Measurements from ENCODE around the gene RXFP4. TPM values are rescaled to one million over a fixed set of nuclear protein-coding genes. Genes with fewer than 3 reads are reported as not detected.

The RXFP4 gene
- total RNA-seq, 1 experiment from 2014 or later, result not detected

GRCh38 chr1:155951753-155952504 is 10.5 kb downstream of the RXFP4 start:
- no peak overlapping the region for H4K5ac ChIP-seq (ENCODE audit: insufficient read length, low read depth, low read length)
- Mint-ChIP-seq H3K27me3 (ENCODE audit: low read depth) (no peaks in the 10 kb centered on the region), H3K9me3 (no peaks in the 10 kb centered on the region), H3K4me3 (no peak overlapping the region), H3K4me1 (peaks cover 1 to 3% of the 10 kb centered on the region in 2 experiments), H3K36me3 (ENCODE audit: insufficient read depth in 1 of 3, low read depth in 3 of 3) (peaks cover 41 to 91% (median 78%) of the 10 kb centered on the region in 3 experiments; a peak in 6 of 7 replicates), H3K27ac (no peak overlapping the region; a peak in 1 of 7 replicates)
- H3T11ph ChIP-seq (ENCODE audit: low read length), result no peak overlapping the region
- H2AK5ac ChIP-seq (ENCODE audit: insufficient read length, low read length), result no peak overlapping the region
- no peaks in the 10 kb centered on the region for H3K27me3 ChIP-seq (ENCODE audit: insufficient read depth, low read length)
- no peak overlapping the region for H3K56ac ChIP-seq (ENCODE audit: insufficient read length, low read depth, low read length)
- no peak overlapping the region for H3K14ac ChIP-seq (ENCODE audit: insufficient read depth, low read length)
- H2BK20ac ChIP-seq (ENCODE audit: low read depth, low read length, poor library complexity, severe bottlenecking), result no peak overlapping the region
- H3K9ac ChIP-seq (ENCODE audit: extremely low read depth, insufficient read length, low read length), result no peak overlapping the region
- no peak overlapping the region for H2BK15ac ChIP-seq (ENCODE audit: low read depth, low read length)
- H3K18ac ChIP-seq (ENCODE audit: insufficient read length, low read depth, low read length), result no peak overlapping the region
- H3K79me1 ChIP-seq (ENCODE audit: insufficient read depth, low read depth, low read length, poor library complexity, severe bottlenecking), result no peaks in the 10 kb centered on the region
- no peak overlapping the region for H3K4ac ChIP-seq (ENCODE audit: low read depth, low read length)
- H3K4me2 ChIP-seq (ENCODE audit: insufficient read depth, insufficient read length, low read length), result no peak overlapping the region
- no peaks in the 10 kb centered on the region for H3K9me3 ChIP-seq (ENCODE audit: control insufficient read depth, low read depth, low read length)
- no peak for TF ChIP-seq CTCF (conservative IDR thresholded peaks at IDR 0.05)
- H3K23ac ChIP-seq (ENCODE audit: insufficient read length, low read depth, low read length), result no peak overlapping the region
- no CpG with 5 or more reads among the region's 6 CpGs for WGBS (ENCODE audit: extremely low coverage, insufficient read length, low lambda C conversion rate)
- H4K20me1 ChIP-seq (ENCODE audit: control insufficient read depth, insufficient read depth, insufficient read length), result no peaks in the 10 kb centered on the region
- H3K27ac ChIP-seq (ENCODE audit: insufficient read length, low read depth, low read length), result no peak overlapping the region
- H2BK120ac ChIP-seq (ENCODE audit: low read depth, low read length, poor library complexity, severe bottlenecking), result no peak overlapping the region
- no peak overlapping the region for H2BK12ac ChIP-seq (ENCODE audit: insufficient read length, low read depth, low read length)
- H3K79me2 ChIP-seq (ENCODE audit: insufficient read depth, low read length), result no peaks in the 10 kb centered on the region
- no peaks in the 10 kb centered on the region for H3K23me2 ChIP-seq (ENCODE audit: insufficient read length, low read depth, low read length, poor library complexity, severe bottlenecking)
- H3K4me1 ChIP-seq (ENCODE audit: insufficient read depth, low read length), result no peaks in the 10 kb centered on the region
- no peak overlapping the region for H4K8ac ChIP-seq (replicated peaks; ENCODE audit: insufficient read length, low read depth, low read length)
- no peak overlapping the region for H2AFZ ChIP-seq (ENCODE audit: low read length)
- no peak overlapping the region for H2BK5ac ChIP-seq (ENCODE audit: insufficient read length, low read length)
- DNase-seq, result no peak
- no peak overlapping the region for H4K91ac ChIP-seq (ENCODE audit: insufficient read length, low read depth, low read length)
